ENCODE results near the gene MTUS2. TPM values are rescaled to one million over a fixed set of nuclear protein-coding genes. Genes with fewer than 3 reads are reported as not detected.

Gene MTUS2
- total and polyA plus RNA-seq, 2 of the 8 experiments (the other 6 are each of a cell fraction or from before 2014, with no cell fraction given): 0.18 to 0.80 TPM

- TF ChIP-seq TAF7 (optimal IDR thresholded peaks at IDR 0.05; ENCODE audit: borderline replicate concordance, low read depth, low read length) (no peak), TCF12 (IDR thresholded peaks at IDR 0.05; ENCODE audit: low read depth, low read length) (no peak), BRCA1 (IDR thresholded peaks at IDR 0.05; ENCODE audit: low read depth, low read length) (no peak), SP2 (IDR thresholded peaks at IDR 0.05; ENCODE audit: low read length) (no peak), ZNF274 (IDR thresholded peaks at IDR 0.05; ENCODE audit: borderline replicate concordance, extremely low read depth, low read length) (no peak), EZH2 (IDR thresholded peaks at IDR 0.05; ENCODE audit: low read depth, low read length, severe bottlenecking) (no peak)
These were observed 637.2 kb downstream of the MTUS2 start (continued) for GRCh38 chr13:29457299-29457698.
